H1 (cell line): ENCODE measurements around the gene ZDHHC24. TPM values are rescaled to one million over a fixed set of nuclear protein-coding genes. Genes with fewer than 3 reads are reported as not detected.

Experiments used
- CTCF ChIA-PET: fragments of 300-600 bp; sonication (Branson Sonifier 250); formaldehyde crosslinking; loops from one replicate; lab custom pipeline; 2021; ENCODE audit not compliant: partially characterized antibody; lab: Charles Lee
- POLR2A ChIA-PET: fragments of 300-600 bp; sonication (Branson Sonifier 250); formaldehyde crosslinking; loops from one replicate; lab custom pipeline; 2021; ENCODE audit warnings: inconsistent platforms; ENCODE audit not compliant: partially characterized antibody; lab: Charles Lee
- DNase-seq, 2 experiments: peaks; one replicate each; pipeline versions ENCODE4 v3.0.0 to v3.0.0-alpha.2; 2010 to 2022; ENCODE audit warnings: low spot score in 2 of 2, low read depth in 1 of 2, mixed read lengths in 1 of 2
- FAIRE-seq: peaks from 2 replicates; lab custom pipeline; 2011; peaks lifted over from hg19 to GRCh38; lab: Jason Lieb, UNC
- H2AFZ ChIP-seq: 2 replicates; pipeline ENCODE4 v1.8.1; 2012; ENCODE audit warnings: low read length, inconsistent platforms
- H2AK5ac ChIP-seq: 2 replicates; pipeline ENCODE4 v1.6.1; 2013; ENCODE audit warnings: low read depth, low read length
- H2BK120ac ChIP-seq: replicated peaks from 2 replicates; pipeline ENCODE3; 2013; ENCODE audit warnings: low read depth, low read length, inconsistent platforms
- H2BK12ac ChIP-seq: 2 replicates; pipeline ENCODE4 v1.6.1; 2013; ENCODE audit warnings: low read depth, low read length
- H2BK15ac ChIP-seq: 2 replicates; pipeline ENCODE4 v1.6.1; 2013; ENCODE audit warnings: low read length
- H2BK20ac ChIP-seq: 2 replicates; pipeline ENCODE4 v1.6.1; 2013; ENCODE audit warnings: low read length
- H2BK5ac ChIP-seq: 2 replicates; pipeline ENCODE4 v1.6.1; 2013; ENCODE audit warnings: low read depth, low read length
- H3K14ac ChIP-seq: 2 replicates; pipeline ENCODE4 v1.6.1; 2013; ENCODE audit warnings: inconsistent platforms; ENCODE audit not compliant: insufficient read length
- H3K18ac ChIP-seq: 2 replicates; pipeline ENCODE4 v1.6.1; 2013; ENCODE audit warnings: low read length; ENCODE audit errors: extremely low read depth
- H3K23ac ChIP-seq: 2 replicates; pipeline ENCODE4 v1.6.1; 2013; ENCODE audit warnings: inconsistent platforms; ENCODE audit not compliant: insufficient read length
- H3K23me2 ChIP-seq: 2 replicates; pipeline ENCODE4 v1.6.1; 2013; ENCODE audit warnings: low read depth, low read length
- H3K27ac ChIP-seq: 2 replicates; pipeline ENCODE4 v1.6.1; 2011; ENCODE audit warnings: low read depth, low read length, inconsistent platforms
- H3K27me3 ChIP-seq, 4 experiments: replicated peaks in 1 of 4; 1 replicate in 1 of 4; 2 replicates in 3 of 4; pipeline versions ENCODE4 v1.6.1 to v1.8.1; 2011 to 2013; ENCODE audit warnings: low read length in 3 of 4, mild to moderate bottlenecking in 3 of 4, inconsistent platforms in 2 of 4, mixed read lengths in 2 of 4, moderate library complexity in 1 of 4; ENCODE audit not compliant: control insufficient read depth in 3 of 4, insufficient read depth in 3 of 4; ENCODE audit errors: extremely low read depth in 1 of 4
- H3K36me3 ChIP-seq, 4 experiments: 2 replicates each; pipeline versions ENCODE4 v1.6.1 to v1.8.1; 2011 to 2013; ENCODE audit warnings: mild to moderate bottlenecking in 4 of 4, low read length in 3 of 4, moderate library complexity in 2 of 4, control low read depth in 1 of 4, inconsistent platforms in 1 of 4; ENCODE audit not compliant: insufficient read depth in 4 of 4, control insufficient read depth in 2 of 4
- H3K4ac ChIP-seq: replicated peaks from 2 replicates; pipeline ENCODE3; 2013; ENCODE audit warnings: low read length, low read depth, mixed read lengths, inconsistent platforms; ENCODE audit not compliant: insufficient read length
- H3K4me1 ChIP-seq, 4 experiments: replicated peaks in 1 of 4; 1 replicate in 1 of 4; 2 replicates in 3 of 4; pipeline versions ENCODE4 v1.6.1 to v1.8.1; 2011 to 2013; ENCODE audit warnings: low read length in 3 of 4, inconsistent platforms in 2 of 4, mixed read lengths in 1 of 4; ENCODE audit not compliant: insufficient read depth in 4 of 4, control insufficient read depth in 3 of 4
- H3K4me2 ChIP-seq, 2 experiments: 2 replicates each; pipeline versions ENCODE4 v1.6.1 to v1.8.1; 2011 to 2013; ENCODE audit warnings: low read depth in 2 of 2, low read length in 2 of 2, control low read depth in 1 of 2, inconsistent platforms in 1 of 2, mild to moderate bottlenecking in 1 of 2; ENCODE audit not compliant: insufficient read depth in 1 of 2
- H3K4me3 ChIP-seq, 4 experiments: fragments of 200-600, 300-600 bp in 1 of 4; sonication (generic), shearing (Covaris generic), sonication (Bioruptor Twin) in 1 of 4; 2 replicates each; pipeline versions ENCODE4 v1.5.1 to v1.8.1; 2011 to 2016; ENCODE audit warnings: low read length in 4 of 4, low read depth in 3 of 4, control low read depth in 2 of 4, inconsistent platforms in 2 of 4, mild to moderate bottlenecking in 2 of 4, mixed read lengths in 1 of 4, moderate library complexity in 1 of 4; ENCODE audit not compliant: insufficient read depth in 2 of 4; ENCODE audit errors: extremely low read depth in 1 of 4
- H3K56ac ChIP-seq: replicated peaks from 2 replicates; pipeline ENCODE3; 2013; ENCODE audit warnings: low read depth, mild to moderate bottlenecking, mixed read lengths, low read length, inconsistent platforms; ENCODE audit not compliant: insufficient read length
- H3K79me1 ChIP-seq: 2 replicates; pipeline ENCODE4 v1.6.1; 2013; ENCODE audit warnings: low read depth, low read length, control low read depth
- H3K79me2 ChIP-seq, 2 experiments: 2 replicates each; pipeline versions ENCODE4 v1.6.1 to v1.8.1; 2012 to 2013; ENCODE audit warnings: low read length in 2 of 2, mild to moderate bottlenecking in 2 of 2, inconsistent platforms in 1 of 2; ENCODE audit not compliant: insufficient read depth in 2 of 2, control insufficient read depth in 1 of 2
- H3K9ac ChIP-seq, 4 experiments: replicated peaks in 1 of 4; 1 replicate in 1 of 4; 2 replicates in 3 of 4; pipeline versions ENCODE4 v1.6.1 to v1.8.1; 2011 to 2013; ENCODE audit warnings: low read depth in 3 of 4, low read length in 3 of 4, control low read depth in 2 of 4, mild to moderate bottlenecking in 2 of 4, moderate library complexity in 2 of 4, inconsistent platforms in 1 of 4; ENCODE audit errors: extremely low read depth in 1 of 4
- H3K9me3 ChIP-seq, 2 experiments: 2 replicates each; pipeline versions ENCODE4 v1.6.1 to v1.8.1; 2012 to 2013; ENCODE audit warnings: mild to moderate bottlenecking in 2 of 2, moderate library complexity in 2 of 2, control low read depth in 1 of 2, inconsistent platforms in 1 of 2, low read depth in 1 of 2, low read length in 1 of 2, mixed read lengths in 1 of 2; ENCODE audit not compliant: insufficient read depth in 2 of 2
- H4K20me1 ChIP-seq, 2 experiments: replicated peaks in 1 of 2; 2 replicates each; pipeline versions ENCODE3 to v1.8.1; 2011 to 2013; ENCODE audit warnings: inconsistent platforms in 2 of 2, low read length in 2 of 2, mild to moderate bottlenecking in 1 of 2; ENCODE audit not compliant: insufficient read depth in 2 of 2, control insufficient read depth in 1 of 2
- H4K5ac ChIP-seq: 2 replicates; pipeline ENCODE4 v1.6.1; 2013; ENCODE audit warnings: low read length, low read depth, mixed read lengths, inconsistent platforms; ENCODE audit not compliant: insufficient read length
- H4K8ac ChIP-seq: 2 replicates; pipeline ENCODE4 v1.8.0; 2013; ENCODE audit warnings: mild to moderate bottlenecking, moderate library complexity, low read length, inconsistent platforms; ENCODE audit not compliant: insufficient read depth; ENCODE audit errors: extremely low read depth
- H4K91ac ChIP-seq: replicated peaks from 2 replicates; pipeline ENCODE3; 2013; ENCODE audit warnings: low read length, mixed read lengths, inconsistent platforms; ENCODE audit not compliant: insufficient read length
- GTF2F1 ChIP-seq: IDR thresholded peaks from 2 replicates; pipeline ENCODE4 v1.6.1; 2012; ENCODE audit warnings: low read depth, low read length, improper control_type of control experiment, borderline replicate concordance
- MAX ChIP-seq: IDR thresholded peaks from 2 replicates; pipeline ENCODE4 v1.6.1; 2012; ENCODE audit warnings: inconsistent platforms
- WGBS, 2 experiments: shearing (Covaris generic) in 1 of 2; methylation state at CpG; one replicate each; pipeline versions ENCODE4 v1.1.6 to v1.1.7; 2013 to 2015; ENCODE audit warnings: low lambda C conversion rate in 2 of 2, mixed read lengths in 2 of 2, inconsistent platforms in 1 of 2, low coverage in 1 of 2, missing lambda C conversion rate in 1 of 2; ENCODE audit not compliant: insufficient replicate concordance in 2 of 2, insufficient coverage in 1 of 2, insufficient read length in 1 of 2; ENCODE audit errors: extremely low coverage in 1 of 2, missing lambda C conversion rate in 1 of 2; 5-methylcytosine and 5-hydroxymethylcytosine counted together
- polyA plus RNA-seq, 7 experiments: library from polyadenylated mRNA; depleted of rRNA in 3 of 7; stranded (reverse) in 5 of 7; unstranded in 2 of 7; fragments of >200 nt in 5 of 7; fragments of 200-250 nt in 2 of 7; gene quantifications; 1 replicate in 5 of 7; 2 replicates in 1 of 7; 4 replicates in 1 of 7; pipeline versions ENCODE4 v1.2.1 to v1.2.3, GENCODE V29; 2011 to 2013; ENCODE audit warnings: missing spikeins in 2 of 7, mixed read lengths in 2 of 7
- total RNA-seq: library from RNA; stranded (reverse); fragmentation: NEBNext Ultra II Directional; extraction: Animal tissue kit (Norgen Biotek cat#: 25700); gene quantifications from 2 replicates; pipeline ENCODE4 v1.2.1, GENCODE V29; 2021

The ZDHHC24 gene
- total and polyA plus RNA-seq, 2 of the 8 experiments (the other 6 are each of a cell fraction or from before 2014, with no cell fraction given) = 8.4 to 9.7 TPM

DNA sequence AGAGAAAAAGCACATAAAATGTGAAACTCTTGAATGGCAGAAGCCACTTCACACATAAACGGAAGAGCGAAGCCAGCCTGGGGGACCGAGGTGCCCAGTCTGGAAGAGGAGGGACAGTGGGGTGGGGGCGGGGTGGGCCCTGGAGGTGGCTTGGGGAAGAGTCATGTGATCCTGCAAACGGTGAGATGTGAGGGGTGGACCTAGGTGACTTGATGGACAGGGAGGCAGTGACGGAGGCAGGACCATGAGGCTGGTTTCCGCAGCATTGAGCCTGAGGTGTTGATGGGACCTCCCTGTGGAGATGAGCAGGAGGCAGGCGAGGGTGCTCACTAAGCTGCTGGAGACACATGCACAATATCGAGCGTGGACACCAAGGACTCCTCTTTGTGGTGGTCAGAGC, 16.8 kb downstream of the ZDHHC24 start:
- H4K20me1 ChIP-seq = no peaks in the 10 kb centered on the region
- peak overlapping the region; percentile 41; the same call in 1 of the 2 replicates for H2AK5ac ChIP-seq
- H2BK5ac ChIP-seq = no peak overlapping the region
- H3K4me3 ChIP-seq = no peak overlapping the region
- peaks cover 0 to 2% (median 0%) of the 10 kb centered on the region in 4 experiments; a peak in 1 of 7 replicates for H3K4me1 ChIP-seq
- no peaks in the 10 kb centered on the region for H3K23me2 ChIP-seq
- no peak overlapping the region for H4K8ac ChIP-seq
- no peak overlapping the region for H2BK120ac ChIP-seq
- H3K4me2 ChIP-seq = no peak overlapping the region
- H3K27me3 ChIP-seq = no peaks in the 10 kb centered on the region
- peaks cover 2% of the 10 kb centered on the region; the same call in 1 of the 2 replicates for H3K79me1 ChIP-seq
- H3K36me3 ChIP-seq = peaks cover 0 to 3% (median 1%) of the 10 kb centered on the region in 4 experiments; a peak in 3 of 8 replicates
- H3K79me2 ChIP-seq = no peaks in the 10 kb centered on the region
- H3K27ac ChIP-seq = no peak overlapping the region
- H2BK12ac ChIP-seq = no peak overlapping the region
- H3K23ac ChIP-seq = no peak overlapping the region
- WGBS, 2 experiments = 86% methylated on average over 9 of the region's 10 CpGs; no CpG with 5 or more reads in 1 of the 2 experiments
- H2BK20ac ChIP-seq = no peak overlapping the region
- H2BK15ac ChIP-seq = no peak overlapping the region
- FAIRE-seq = no peak
- no peak overlapping the region for H4K5ac ChIP-seq
- TF ChIP-seq GTF2F1 = no peak
- 0 out of 2 replicates have a peak, but pooled peaks have one; percentile 17 for TF ChIP-seq MAX
- TF ChIP-seq, all 59 proteins: peak for 1
- no peak overlapping the region for H3K56ac ChIP-seq
- H3K18ac ChIP-seq = no peak overlapping the region
- no peak overlapping the region for H3K14ac ChIP-seq
- no peaks in the 10 kb centered on the region for H3K9me3 ChIP-seq
- no peak for DNase-seq
- no peak overlapping the region for H2AFZ ChIP-seq
- H3K4ac ChIP-seq = no peak overlapping the region
- ChIA-PET POLR2A (interaction anchor here (0.6 to 4.8 kb wide), 9 partner anchors 9 to 151 kb away, joined by 3 to 23 read pairs (median 4); partner anchors contain the start of genes ACTN3, BBS1, DPP3 and ZDHHC24), CTCF (interaction anchor here (0.8 to 1.0 kb wide), 2 partner anchors 38 to 166 kb away, joined by 3 read pairs; no protein-coding TSS in a partner anchor)
- H3K9ac ChIP-seq = no peak overlapping the region
- no peak overlapping the region for H4K91ac ChIP-seq
